Natural killer cell (primary cell): ENCODE results near the gene ATP2C1. TPM values are rescaled to one million over a fixed set of nuclear protein-coding genes. Genes with fewer than 3 reads are reported as not detected.

Source experiments
- ATAC-seq, 3 donors: fragments of 150-1000 bp in 2 of 3; fragments of 200-7000 bp in 1 of 3; cut with Tn5 transposase; 1 replicate in 1 of 3; 2 replicates in 2 of 3; pipeline ENCODE4 v1.10.0; 2021; ENCODE audit warnings: mild to moderate bottlenecking in 2 of 3, moderate library complexity in 2 of 3
- DNase-seq, 2 donors: peaks; one replicate each; pipeline versions ENCODE4 v3.0.0 to v3.0.0-alpha.2; 2013 to 2021; ENCODE audit warnings: mixed read lengths in 1 of 2
- H3K27ac ChIP-seq: one replicate; pipeline ENCODE4 v1.5.1; 2013; ENCODE audit warnings: mild to moderate bottlenecking, low read length
- H3K27me3 ChIP-seq: one replicate; pipeline ENCODE4 v1.6.1; 2013; ENCODE audit warnings: low read length; ENCODE audit not compliant: control insufficient read depth, insufficient read depth
- H3K36me3 ChIP-seq: one replicate; pipeline ENCODE4 v1.6.1; 2013; ENCODE audit warnings: low read length; ENCODE audit not compliant: control insufficient read depth, insufficient read depth
- H3K4me1 ChIP-seq: one replicate; pipeline ENCODE4 v1.6.1; 2013; ENCODE audit warnings: low read length; ENCODE audit not compliant: control insufficient read depth, insufficient read depth
- H3K4me3 ChIP-seq: one replicate; pipeline ENCODE4 v1.5.1; 2013; ENCODE audit warnings: low read length
- H3K9me3 ChIP-seq: one replicate; pipeline ENCODE4 v1.6.1; 2013; ENCODE audit warnings: low read length; ENCODE audit not compliant: control insufficient read depth, insufficient read depth
- H3K27ac Mint-ChIP-seq, 2 donors: one replicate each; pipeline ENCODE4 v1.8.0; 2022; ENCODE audit warnings: mild to moderate bottlenecking in 2 of 2, mixed read lengths in 2 of 2, moderate library complexity in 1 of 2
- H3K27me3 Mint-ChIP-seq, 2 donors: one replicate each; pipeline ENCODE4 v1.8.0; 2022; ENCODE audit warnings: low read depth in 2 of 2, mixed read lengths in 2 of 2
- H3K36me3 Mint-ChIP-seq: one replicate; pipeline ENCODE4 v1.8.0; 2022; ENCODE audit warnings: mixed read lengths
- H3K4me1 Mint-ChIP-seq, 2 donors: one replicate each; pipeline ENCODE4 v1.8.0; 2022; ENCODE audit warnings: mixed read lengths in 2 of 2
- H3K4me3 Mint-ChIP-seq: one replicate; pipeline ENCODE4 v1.8.0; 2022; ENCODE audit warnings: mild to moderate bottlenecking, moderate library complexity, mixed read lengths
- H3K9me3 Mint-ChIP-seq, 2 donors: one replicate each; pipeline ENCODE4 v1.8.0; 2022; ENCODE audit warnings: mixed read lengths in 2 of 2
- WGBS: methylation state at CpG from one replicate; pipeline ENCODE4 v1.1.7; 2013; ENCODE audit warnings: missing lambda C conversion rate; ENCODE audit not compliant: insufficient coverage; 5-methylcytosine and 5-hydroxymethylcytosine counted together
- intact Hi-C: fragments of 100-400 bp; cut with micrococcal nuclease; formaldehyde crosslinking; loops from one replicate; pipeline ENCODE4 v1.14.2; 2022
- total RNA-seq, 4 donors: library from RNA; stranded (reverse); fragments of 120-200 nt in 1 of 4; gene quantifications; one replicate each; pipeline versions ENCODE4 v1.2.3 to v1.2.4, GENCODE V29; 2013 to 2022
- TF ChIP-seq, protein P1 (sequence below): fragments of 200-600 bp; IDR thresholded peaks from one replicate; pipeline ENCODE4 v1.8.0; 2022; ENCODE audit warnings: antibody characterized with exemption

ATP2C1 gene
- total RNA-seq, 3 donors from 2014 or later (not counting 1 experiment from before 2014, with no cell fraction given), result 58.8 to 72.9 (median 60.6) TPM

DNA sequence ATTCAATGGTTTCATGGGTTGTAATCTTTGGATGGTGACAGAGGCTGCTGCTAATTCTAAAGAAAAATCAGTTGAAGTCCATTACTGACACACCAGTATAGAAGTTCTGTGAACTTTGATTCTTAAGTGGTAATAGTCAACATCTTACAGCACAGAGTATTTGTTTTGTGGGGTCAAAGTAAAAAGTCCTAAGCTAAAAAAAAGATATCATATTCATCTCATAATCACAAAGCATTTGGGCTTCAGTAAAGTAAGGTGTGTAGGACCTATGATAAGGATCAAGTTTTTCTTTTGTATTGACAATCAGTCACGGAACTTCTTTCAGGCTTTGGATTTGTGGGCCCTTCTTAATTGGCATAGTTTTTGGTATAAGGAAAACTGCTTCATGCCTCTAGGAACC lies 131.7 kb downstream of the ATP2C1 start:
- ATAC-seq, result no peak
- peaks cover 20% of the 10 kb centered on the region for H3K4me1 ChIP-seq

GRCh38 chr3:131026321-131027151 lies 132.7 kb downstream of the ATP2C1 start, which contains the start of the genes ASTE1 and NEK11:
Gene ASTE1, minus strand, starts transcription at chr3:131026825. Its CDS starts 1,519 bp downstream, at chr3:131025306.
Gene NEK11, plus strand, starts transcription at chr3:131026877. Its CDS starts 2,832 bp downstream, at chr3:131029709.
- H3K27ac ChIP-seq, result peak within 1 kb of the TSS; percentile 98
- no peaks in the 10 kb centered on the region for H3K9me3 ChIP-seq
- H3K4me1 ChIP-seq, result peaks cover 20% of the 10 kb centered on the region
- DNase-seq (peak; percentile 89 to 95), ATAC-seq (peak; percentile 96 to 99 (median 96))
- Mint-ChIP-seq H3K36me3 (no peaks in the 10 kb centered on the region), H3K9me3 (no peaks in the 10 kb centered on the region), H3K27ac (peak within 1 kb of the TSS; percentile 97 to 98), H3K27me3 (no peaks in the 10 kb centered on the region), H3K4me1 (peaks cover 44 to 51% of the 10 kb centered on the region in 2 donors), H3K4me3 (peak within 1 kb of the TSS; percentile 97)
- WGBS, result under 1% methylated on average over 56 of the region's 56 CpGs
- intact Hi-C loops, result loop anchor here (1.0 to 10.0 kb wide), 5 partner anchors 134 to 1698 kb away; partner anchors contain the start of genes ATP2C1, DNAJC13, MRPL3 and NPHP3
- peaks cover 9% of the 10 kb centered on the region for H3K36me3 ChIP-seq
- peak within 1 kb of the TSS; percentile 97 for H3K4me3 ChIP-seq
- TF ChIP-seq, protein P1, sequence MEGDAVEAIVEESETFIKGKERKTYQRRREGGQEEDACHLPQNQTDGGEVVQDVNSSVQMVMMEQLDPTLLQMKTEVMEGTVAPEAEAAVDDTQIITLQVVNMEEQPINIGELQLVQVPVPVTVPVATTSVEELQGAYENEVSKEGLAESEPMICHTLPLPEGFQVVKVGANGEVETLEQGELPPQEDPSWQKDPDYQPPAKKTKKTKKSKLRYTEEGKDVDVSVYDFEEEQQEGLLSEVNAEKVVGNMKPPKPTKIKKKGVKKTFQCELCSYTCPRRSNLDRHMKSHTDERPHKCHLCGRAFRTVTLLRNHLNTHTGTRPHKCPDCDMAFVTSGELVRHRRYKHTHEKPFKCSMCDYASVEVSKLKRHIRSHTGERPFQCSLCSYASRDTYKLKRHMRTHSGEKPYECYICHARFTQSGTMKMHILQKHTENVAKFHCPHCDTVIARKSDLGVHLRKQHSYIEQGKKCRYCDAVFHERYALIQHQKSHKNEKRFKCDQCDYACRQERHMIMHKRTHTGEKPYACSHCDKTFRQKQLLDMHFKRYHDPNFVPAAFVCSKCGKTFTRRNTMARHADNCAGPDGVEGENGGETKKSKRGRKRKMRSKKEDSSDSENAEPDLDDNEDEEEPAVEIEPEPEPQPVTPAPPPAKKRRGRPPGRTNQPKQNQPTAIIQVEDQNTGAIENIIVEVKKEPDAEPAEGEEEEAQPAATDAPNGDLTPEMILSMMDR, result no peak
- H3K27me3 ChIP-seq, result no peaks in the 10 kb centered on the region

More for the DNA sequence above, 131.7 kb downstream of the ATP2C1 start:
- Mint-ChIP-seq H3K36me3 (no peaks in the 10 kb centered on the region), H3K27ac (peak overlapping the region; percentile 97 to 98), H3K4me1 (peaks cover 54 to 61% of the 10 kb centered on the region in 2 donors), H3K27me3 (no peaks in the 10 kb centered on the region), H3K4me3 (peak overlapping the region; percentile 97), H3K9me3 (no peaks in the 10 kb centered on the region)
- H3K36me3 ChIP-seq, result peaks cover 9% of the 10 kb centered on the region
- DNase-seq, result peak in 1 of 2 donors; percentile 15
- H3K9me3 ChIP-seq, result no peaks in the 10 kb centered on the region
- peak overlapping the region; percentile 98 for H3K27ac ChIP-seq
- TF ChIP-seq, protein P1, result no peak
- H3K27me3 ChIP-seq, result no peaks in the 10 kb centered on the region
- intact Hi-C loops, result loop anchor here (5.0 to 10.0 kb wide), 3 partner anchors 133 to 1699 kb away; partner anchors contain the start of genes ATP2C1, DNAJC13 and NPHP3
- H3K4me3 ChIP-seq, result peak overlapping the region; percentile 97
- WGBS, result 100% methylated on average over 1 of the region's 1 CpG

- H3K4me3 Mint-ChIP-seq, result peak overlapping the region; percentile 3
- intact Hi-C loops, result loop anchor here (5.0 to 10.0 kb wide), 3 partner anchors 137 to 1696 kb away; partner anchors contain the start of genes ATP2C1, DNAJC13 and NPHP3
Observed at GRCh38 chr3:131028844-131029243, 135.0 kb downstream of the ATP2C1 start.

More at GRCh38 chr3:131028844-131029243, 135.0 kb downstream of the ATP2C1 start:
- H3K4me3 ChIP-seq, result no peak overlapping the region
- no peaks in the 10 kb centered on the region for H3K9me3 Mint-ChIP-seq
- H3K27ac Mint-ChIP-seq, result peak overlapping the region in 1 of 2 donors; percentile 77
- TF ChIP-seq, protein P1, result no peak
- peaks cover 9% of the 10 kb centered on the region for H3K36me3 ChIP-seq
- H3K4me1 ChIP-seq, result peaks cover 14% of the 10 kb centered on the region
- H3K36me3 Mint-ChIP-seq, result no peaks in the 10 kb centered on the region
- H3K4me1 Mint-ChIP-seq, result peaks cover 35 to 37% of the 10 kb centered on the region in 2 donors
- H3K27me3 Mint-ChIP-seq, result no peaks in the 10 kb centered on the region
- H3K27me3 ChIP-seq, result no peaks in the 10 kb centered on the region
- WGBS, result 100% methylated on average over 2 of the region's 3 CpGs
- ATAC-seq (no peak), DNase-seq (no peak)
- H3K9me3 ChIP-seq, result no peaks in the 10 kb centered on the region
- no peak overlapping the region for H3K27ac ChIP-seq
